Measurements from ENCODE around the gene RLIM.
"Not testable (repeated sequence)": the region's sequence is repeated elsewhere in the genome, so short reads cannot be mapped to it uniquely, and the experiment has no call there.

The RLIM gene, protein sequence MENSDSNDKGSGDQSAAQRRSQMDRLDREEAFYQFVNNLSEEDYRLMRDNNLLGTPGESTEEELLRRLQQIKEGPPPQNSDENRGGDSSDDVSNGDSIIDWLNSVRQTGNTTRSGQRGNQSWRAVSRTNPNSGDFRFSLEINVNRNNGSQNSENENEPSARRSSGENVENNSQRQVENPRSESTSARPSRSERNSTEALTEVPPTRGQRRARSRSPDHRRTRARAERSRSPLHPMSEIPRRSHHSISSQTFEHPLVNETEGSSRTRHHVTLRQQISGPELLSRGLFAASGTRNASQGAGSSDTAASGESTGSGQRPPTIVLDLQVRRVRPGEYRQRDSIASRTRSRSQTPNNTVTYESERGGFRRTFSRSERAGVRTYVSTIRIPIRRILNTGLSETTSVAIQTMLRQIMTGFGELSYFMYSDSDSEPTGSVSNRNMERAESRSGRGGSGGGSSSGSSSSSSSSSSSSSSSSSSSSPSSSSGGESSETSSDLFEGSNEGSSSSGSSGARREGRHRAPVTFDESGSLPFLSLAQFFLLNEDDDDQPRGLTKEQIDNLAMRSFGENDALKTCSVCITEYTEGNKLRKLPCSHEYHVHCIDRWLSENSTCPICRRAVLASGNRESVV

DNA sequence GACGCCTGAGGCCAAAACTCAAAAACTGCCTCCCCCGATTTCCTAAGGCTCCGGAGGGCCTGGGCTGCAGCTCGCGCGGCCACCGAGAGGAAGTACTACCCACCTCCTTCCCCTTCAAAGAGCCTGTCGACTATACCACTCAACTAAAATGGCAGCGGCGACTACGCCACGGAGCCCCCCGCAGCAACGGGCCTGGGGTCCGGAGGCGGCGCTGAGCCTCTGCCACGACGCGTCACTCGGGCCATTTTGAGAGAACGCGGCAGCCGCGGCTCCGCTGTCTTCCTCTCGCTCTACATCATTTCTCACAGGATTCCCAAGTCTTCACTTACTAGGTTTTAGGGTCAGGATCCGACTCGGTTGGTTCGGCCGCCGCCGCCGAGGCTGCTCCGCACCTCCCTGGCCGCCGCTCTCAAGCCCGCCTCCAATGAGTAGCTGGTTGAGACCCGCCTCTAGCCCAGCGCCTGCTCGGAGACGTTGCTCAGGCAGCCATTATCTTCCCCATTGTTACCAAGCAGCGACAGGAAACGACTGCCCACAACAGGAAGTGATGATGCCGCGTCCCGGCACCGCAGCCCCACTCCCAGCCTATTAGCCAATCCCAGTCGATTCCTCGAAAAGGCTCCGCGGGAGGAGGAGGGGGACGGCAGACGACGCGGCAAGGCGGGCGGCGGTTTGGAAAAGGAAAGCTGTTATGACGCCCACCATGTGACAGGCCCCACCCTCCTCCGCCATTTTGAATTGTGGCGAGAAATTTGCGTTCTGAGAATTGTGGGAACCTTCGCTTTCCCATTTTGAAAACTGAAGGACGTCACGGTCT is at the start of gene RLIM:
Gene RLIM, minus strand, starts transcription at position 532 of the 817 bp plus-strand sequence. CDS start 18,647 bp downstream, outside the sequence.
- peak; percentile 93 for DNase-seq (ENCODE audit: low spot score)

DNA sequence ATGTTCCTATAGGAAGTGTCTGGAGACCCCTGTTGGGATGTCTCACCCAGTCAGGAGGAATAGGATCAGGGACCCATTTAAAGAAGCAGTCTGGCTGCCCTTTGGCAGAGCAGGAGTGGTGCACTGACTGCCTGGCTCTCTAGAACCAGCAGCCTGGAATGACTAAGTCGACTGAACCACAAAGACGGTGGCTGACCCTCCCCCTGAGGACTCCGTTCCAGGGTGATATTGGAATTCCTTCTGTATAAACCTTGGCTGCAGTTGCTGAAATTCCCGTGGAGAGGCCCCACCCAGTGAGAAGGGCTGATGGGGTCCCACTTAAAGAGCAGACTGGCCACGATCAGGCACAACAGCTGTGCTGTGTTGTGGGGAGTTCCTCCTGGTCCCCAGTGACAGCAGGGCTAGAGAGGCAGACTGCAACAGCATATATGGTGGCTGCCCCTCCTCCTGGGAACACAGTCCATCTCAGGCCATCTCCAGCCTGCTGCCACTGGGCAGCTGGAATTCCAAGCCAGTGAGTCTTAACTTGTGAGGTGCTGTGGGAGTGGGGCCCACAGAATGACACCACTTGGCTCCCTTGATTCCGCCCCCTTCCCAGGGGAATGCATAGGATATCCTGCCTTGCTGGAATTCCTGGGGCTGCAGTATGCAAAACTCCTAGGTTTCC is 41.8 kb upstream of the RLIM start:
- DNase-seq (ENCODE audit: low spot score) = no peak

DNA sequence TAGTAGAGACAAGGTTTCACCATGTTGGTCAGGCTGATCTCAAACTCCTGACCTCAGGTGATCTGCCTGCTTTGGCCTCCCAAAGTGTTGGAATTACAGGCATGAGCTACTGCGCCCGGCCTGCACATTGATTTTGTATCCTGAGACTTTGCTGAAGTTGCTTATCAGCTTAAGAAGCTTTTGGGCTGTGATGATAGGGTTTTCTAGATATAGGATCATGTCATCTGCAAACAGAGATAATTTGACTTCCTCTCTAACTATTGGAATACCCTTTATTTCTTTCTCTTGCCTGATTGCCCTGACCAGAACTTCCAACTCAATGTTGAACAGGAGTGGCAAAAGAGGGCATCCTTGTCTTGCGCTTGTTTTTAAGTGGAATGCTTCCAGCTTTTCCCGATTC is 40.5 kb upstream of the RLIM start:
- DNase-seq (ENCODE audit: low spot score) = not testable (repeated sequence)

DNA sequence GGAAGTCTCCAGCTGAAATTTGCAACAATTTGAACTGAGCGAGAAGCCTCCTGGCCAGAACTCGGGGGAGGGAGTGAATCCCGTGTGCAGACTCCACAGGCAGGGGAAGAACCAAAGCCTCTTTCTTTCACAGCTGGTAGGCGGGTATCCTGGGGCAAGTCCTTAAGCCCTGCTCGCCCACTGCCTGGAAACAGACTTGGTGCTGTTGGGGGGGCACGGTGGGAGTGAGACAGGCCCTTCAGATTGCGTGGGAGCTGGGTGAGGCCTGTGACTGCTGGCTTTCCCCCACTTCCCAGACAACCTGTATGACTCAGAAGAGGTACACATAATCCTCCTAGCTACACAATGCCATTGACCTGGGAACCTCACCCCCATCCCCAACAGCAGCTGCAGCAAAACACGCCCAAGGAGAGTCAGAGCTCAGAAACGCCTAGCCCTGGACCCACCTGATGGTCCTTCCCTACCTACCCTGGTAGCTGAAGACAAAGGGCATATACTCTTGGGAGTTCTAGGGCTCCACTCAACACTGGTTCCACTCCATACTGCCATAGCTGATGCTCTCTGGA is 22.4 kb upstream of the RLIM start:
- DNase-seq (ENCODE audit: low spot score) = no peak

DNA sequence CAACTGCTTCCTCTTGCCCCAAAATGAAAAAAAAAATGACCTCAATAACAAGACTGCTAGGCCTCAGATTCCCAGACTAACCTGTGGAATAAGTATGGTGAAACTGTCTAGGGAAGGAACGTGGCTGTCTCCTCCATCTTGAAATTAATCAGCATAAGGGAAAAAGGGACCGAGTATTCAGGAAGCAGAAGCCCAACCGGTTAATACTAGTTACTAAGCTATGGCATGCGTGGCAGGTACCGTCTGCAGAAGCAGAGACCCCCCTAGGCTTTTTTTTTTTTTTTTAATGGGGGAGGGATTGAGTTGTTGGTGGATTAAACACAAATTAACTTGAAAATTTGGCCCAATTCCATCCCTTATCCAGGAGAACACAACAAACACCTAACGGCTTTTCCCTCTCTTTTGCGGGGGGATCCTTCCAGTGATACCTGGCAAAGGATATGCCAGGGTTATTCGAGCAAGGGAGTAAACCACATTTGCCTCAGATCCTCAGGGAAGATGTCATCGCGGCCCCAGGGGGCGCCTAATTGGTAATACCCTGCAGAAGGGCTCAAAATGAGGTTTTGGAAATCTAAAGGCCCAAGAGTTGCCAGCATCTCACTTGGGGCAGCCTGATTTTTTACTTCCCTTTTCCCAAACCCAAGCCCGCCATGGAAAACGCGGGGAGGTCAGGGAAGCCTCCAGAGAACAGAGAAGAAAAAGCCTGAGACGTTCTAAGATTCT is 893 bp downstream of the RLIM start:
- no peak for DNase-seq (ENCODE audit: low spot score)

DNA sequence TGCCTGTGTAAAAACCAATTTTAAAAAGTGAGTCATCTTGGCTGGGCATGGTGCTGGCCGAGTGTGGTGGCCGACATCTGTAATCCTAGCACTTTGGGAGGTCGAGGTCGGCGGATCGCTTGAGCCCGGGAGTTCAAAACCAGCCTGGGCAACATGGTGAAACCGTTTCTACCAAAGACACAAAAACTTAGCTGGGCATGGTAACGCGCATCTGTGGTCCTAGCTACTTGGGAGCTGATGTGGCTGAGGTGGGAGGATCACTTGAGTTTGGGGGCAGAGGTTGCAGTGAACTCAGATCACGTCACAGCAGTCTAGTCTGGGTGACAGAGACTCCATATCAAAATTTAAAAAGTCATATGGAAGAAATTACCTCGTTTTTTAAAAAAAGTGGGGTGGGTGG is 7.6 kb downstream of the RLIM start:
- no peak for DNase-seq (ENCODE audit: low spot score)

DNA sequence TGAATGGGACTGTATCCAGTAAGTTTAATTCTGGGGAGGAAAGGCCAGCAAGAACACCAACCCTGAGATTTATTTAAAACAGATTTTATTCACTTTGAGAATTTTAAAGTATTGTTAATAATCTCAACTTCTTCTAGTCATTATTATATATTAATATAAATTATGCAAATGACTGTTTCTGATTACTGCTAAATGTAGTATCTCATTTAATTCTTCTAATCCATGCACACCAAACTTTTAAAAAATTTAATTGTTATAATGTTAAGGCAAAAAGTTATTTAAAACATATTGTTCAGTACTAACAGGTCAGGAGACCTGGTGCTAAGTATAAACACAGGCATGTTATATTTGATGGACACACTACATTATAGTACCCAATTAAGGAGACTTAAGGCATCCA is 8.1 kb downstream of the RLIM start:
- no peak for DNase-seq (ENCODE audit: low spot score)

DNA sequence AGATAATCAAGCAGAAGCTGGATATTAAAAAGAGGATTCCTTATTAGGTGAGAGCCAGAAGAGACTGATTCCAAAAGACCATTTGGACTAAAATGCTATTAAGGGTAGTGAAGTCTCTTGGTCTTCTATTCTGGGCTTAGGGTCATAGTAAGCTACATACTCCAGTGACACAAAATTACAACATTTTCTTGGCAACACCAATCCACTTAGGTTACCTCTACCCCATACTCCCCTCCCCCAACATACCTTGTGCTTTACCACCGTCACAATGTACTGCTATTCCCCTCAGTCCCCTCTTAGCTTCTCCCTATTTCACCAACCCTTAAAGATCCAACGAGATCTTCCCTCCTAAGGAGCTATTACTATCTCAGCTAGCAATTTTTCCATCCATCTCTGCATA is 11.4 kb downstream of the RLIM start:
- DNase-seq (ENCODE audit: low spot score) = no peak

DNA sequence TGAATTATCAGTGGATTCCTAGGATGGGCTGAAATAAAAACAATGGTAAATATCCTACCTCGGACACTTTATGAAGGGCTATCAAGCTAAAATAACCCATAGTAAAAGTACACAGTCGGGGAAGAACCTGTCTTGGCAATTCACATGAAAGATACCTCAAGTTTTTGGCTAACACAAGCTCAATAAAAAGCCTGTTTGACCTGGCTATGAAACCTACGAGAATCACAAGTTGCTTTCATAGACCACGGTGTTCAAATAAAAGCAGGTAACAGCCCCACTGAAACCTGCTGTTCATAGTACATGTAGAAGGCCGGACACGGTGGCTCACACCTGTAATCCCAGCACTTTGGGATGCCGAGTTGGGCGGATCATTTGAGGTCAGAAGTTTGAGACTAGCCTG is 12.3 kb downstream of the RLIM start:
- no peak for DNase-seq (ENCODE audit: low spot score)

DNA sequence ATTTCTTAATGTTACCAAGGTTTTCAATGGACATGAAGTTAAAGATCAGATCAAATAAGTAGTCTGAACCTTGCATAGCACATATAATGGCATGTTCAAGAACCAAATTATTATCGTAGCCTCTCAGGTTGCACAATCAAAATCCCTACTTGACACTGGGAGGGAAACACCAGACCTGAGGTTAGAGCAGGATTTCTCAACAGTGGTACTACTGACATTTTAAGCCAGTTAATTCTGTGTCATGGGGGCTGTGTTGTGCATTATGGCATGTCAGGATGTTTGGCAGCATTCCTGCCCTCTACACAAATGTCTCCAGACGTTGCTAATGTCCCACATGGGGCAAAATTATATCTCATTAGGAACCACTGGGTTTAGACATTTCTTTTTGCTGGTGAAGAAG is 20.8 kb downstream of the RLIM start:
- DNase-seq (ENCODE audit: low spot score) = no peak

DNA sequence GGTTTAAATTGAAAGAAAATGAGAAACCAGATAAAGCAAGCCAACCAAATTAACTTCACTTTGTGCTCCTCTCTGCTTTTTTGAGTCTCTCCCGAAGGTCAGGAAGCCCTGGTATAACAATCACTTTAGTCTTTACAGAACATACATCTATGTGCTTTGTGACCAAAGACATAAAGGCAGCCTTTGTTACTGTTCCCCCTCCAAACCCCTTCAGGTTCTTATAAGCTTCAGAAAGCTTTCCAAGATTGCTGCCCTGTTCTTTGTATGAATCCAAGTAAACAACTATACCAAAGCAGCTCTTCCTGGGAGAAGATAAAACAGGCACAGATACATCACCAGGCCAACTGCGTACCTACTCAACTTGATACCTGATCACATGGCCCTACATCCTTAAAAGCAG is 28.7 kb downstream of the RLIM start:
- DNase-seq (ENCODE audit: low spot score) = no peak

DNA sequence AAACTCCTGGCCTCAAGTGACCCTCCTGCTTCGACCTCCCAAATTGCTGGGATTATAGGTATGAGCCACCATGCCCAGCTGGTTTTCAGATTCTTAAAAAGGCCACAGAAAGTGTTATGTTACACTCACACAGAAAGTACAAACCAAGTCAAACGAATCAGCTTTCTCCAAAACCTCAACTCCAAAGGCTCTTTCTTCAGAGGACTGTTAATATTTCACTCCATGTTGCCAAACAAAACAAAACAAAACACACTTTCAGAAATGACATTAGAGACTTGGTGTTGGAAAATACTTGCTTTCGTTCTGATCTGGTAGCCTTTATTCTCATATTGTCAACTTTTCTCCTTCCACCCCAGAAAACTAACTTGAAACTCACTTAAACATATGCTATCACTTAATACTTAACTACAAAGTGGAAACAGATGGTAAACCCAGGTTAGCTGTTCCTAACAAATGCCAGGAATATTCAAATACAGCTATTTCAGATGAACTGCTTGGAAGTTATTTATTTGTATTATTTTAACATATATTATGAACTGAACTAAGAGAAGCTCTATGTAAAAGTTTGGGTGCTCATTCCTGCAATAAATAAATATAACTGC is 34.7 kb downstream of the RLIM start:
- no peak for DNase-seq (ENCODE audit: low spot score)

DNA sequence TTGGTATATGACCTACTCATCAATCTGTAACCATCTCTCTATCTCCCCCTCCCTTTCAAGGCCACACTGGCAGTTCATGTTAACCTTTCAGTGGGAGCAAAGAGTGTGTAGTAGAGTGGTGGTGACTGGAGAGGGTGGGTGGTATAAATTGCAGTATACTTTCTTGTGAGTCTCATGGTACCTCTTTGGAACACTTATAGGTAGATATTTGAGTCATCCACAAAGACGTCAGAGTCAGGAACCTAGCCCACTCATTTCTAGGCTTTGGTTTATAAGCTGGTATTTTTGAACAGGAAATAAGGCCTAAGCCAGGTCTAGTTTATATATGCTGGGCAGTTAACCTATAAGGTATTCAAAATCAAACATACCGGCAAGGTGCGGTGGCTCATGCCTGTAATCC is 36.3 kb downstream of the RLIM start:
- no peak for DNase-seq (ENCODE audit: low spot score)

DNA sequence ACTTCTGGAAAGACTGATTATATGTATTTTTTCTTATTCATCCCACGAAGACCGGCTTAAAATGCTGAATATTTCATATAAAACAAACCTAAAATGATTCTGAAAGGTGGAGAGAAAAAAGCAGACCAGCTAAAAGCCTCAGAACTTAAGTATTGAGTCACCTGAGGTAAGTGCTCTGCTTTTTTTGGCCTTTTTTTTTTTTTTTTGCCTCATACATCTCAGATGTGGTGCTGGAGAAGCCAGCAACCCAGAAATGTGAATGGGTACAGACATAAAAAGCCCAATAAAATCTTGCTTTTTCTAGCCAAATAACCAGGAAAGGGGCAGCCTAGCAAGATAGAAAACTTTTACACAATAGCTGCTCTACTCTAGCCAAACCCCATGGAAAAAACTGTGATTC is 57.0 kb downstream of the RLIM start:
- no peak for DNase-seq (ENCODE audit: low spot score)

DNA sequence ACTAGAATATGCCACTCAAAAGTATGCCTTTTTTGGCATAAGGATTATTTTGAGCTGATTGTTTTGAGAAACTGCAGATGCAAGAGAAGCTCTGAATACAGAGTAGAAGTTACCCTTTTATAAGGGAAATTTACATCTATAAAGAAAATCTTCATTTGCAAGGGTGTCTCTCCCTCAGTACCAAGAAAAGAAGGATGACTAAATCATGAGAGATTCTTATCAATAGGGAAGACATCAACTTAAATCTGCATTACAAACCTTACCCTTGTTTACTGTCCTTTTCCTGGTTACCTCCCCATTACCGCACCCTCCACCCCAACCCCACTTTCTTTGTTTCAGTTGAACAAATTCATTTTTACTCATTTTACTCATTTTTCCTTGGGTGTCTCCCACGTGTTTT is 62.5 kb downstream of the RLIM start:
- no peak for DNase-seq (ENCODE audit: low spot score)

DNA sequence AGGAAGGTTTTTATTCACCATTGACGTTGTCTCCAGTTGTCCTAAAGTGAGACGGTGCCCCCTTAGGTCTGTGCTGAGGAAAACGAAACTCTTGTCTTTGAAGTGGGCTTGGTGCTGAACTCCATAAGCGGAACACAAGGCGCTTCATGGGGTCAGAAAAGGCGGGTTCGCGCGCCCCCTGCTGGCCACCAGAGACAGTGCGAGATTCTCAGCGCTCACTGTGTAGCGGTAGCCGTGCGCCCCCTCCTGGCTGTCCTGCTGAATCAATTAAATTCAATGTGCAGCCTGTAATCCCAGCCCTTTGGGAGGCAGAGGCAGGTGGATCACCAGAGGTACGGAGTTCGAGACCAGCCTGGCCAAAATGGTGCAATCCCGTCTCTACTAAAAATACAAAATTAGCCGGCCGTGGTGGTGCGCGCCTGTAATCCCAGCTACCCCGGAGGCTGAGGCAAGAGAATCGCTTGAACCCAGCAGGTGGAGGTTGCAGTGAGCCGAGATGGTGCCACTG is 64.1 kb downstream of the RLIM start:
- DNase-seq (ENCODE audit: low spot score) = peak; percentile 78

DNA sequence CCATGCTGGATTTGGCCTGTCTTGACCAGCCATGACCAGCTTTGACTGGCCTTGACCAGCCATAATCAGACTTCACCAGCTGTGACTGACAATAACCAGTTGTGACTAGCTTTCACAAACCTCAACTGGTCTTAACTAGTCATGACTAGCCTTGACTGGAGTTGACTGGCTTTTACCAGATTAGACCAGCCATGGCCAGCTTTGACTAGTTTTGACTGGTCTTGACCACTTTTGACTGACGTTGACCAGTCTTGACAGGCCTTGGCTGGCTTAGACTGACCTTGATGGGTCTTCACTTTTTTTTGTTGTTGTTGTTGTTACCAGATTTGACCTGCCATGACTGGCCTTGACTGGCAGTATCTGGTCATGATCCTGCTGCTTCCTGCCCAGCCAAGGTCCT is 67.4 kb downstream of the RLIM start:
- no peak for DNase-seq (ENCODE audit: low spot score)

DNA sequence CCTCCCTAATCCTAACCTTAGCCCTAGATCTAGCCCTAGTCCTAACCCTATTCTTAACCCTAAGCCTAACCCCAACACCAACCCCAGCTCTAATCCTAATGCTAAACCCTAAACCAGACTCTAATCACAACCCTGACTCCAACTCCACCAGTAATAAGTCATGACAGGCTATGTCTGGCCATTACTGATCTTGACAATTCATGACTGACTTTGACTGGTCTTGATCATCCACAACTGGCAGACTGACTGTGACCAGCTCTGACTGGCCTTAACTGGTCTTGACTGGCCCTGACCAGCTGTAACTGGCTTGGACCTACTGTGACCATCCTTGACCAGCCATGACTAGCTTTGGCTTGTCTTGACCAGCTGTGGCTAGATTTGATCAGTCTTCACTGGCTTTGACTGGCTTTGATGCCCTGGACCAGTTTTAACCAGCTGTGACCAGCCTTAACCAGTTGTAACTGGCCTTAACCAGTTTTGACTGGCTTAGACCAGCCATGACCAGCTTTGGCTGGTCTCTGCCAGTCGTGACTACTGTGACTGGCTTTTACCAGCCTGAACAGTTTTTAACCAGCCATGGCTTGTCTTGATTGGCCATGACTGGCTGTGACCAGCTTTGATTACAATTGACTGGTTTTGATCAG is 68.4 kb downstream of the RLIM start:
- DNase-seq (ENCODE audit: low spot score) = no peak

DNA sequence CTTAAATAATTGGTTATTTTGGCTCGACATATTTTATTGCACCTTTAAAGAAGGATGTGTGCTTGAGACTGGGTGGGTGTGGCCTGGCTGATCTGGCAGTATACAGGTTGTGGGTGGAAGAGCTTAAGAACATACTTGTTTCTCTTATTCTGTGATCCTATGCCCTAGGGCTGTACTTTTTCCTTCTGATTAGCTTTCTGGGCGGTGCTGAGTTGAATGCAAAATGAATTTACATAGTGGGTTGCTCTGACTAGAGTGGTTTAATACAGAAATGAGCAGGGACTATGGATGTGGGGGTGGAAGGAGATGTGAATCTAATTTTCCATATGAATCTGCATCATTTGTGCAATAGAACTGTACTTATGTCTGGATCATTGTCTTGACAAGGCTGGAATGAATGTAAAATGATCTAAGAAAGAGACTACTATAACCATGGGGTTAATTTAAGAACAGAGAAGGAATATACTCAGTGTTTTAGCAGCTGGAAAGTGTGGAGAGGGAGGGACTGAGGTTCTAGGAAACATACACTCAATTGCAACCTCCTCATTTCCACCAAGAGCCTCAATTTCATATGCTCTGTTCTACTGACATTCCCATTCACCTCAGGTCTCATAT is 73.7 kb downstream of the RLIM start:
- DNase-seq (ENCODE audit: low spot score) = no peak
